HG03378 (cell line): ENCODE data around the gene ECHDC1.
A peak's percentile ranks its signal among the peaks of the same experiment; 100 is the strongest.

Source experiments
- ATAC-seq: cut with Tn5 transposase; IDR thresholded peaks from one replicate; pipeline ENCODE4 v1.9.1; 2021; ENCODE audit warnings: mild to moderate bottlenecking, moderate library complexity; ENCODE audit not compliant: unreplicated experiment

Gene ECHDC1

DNA sequence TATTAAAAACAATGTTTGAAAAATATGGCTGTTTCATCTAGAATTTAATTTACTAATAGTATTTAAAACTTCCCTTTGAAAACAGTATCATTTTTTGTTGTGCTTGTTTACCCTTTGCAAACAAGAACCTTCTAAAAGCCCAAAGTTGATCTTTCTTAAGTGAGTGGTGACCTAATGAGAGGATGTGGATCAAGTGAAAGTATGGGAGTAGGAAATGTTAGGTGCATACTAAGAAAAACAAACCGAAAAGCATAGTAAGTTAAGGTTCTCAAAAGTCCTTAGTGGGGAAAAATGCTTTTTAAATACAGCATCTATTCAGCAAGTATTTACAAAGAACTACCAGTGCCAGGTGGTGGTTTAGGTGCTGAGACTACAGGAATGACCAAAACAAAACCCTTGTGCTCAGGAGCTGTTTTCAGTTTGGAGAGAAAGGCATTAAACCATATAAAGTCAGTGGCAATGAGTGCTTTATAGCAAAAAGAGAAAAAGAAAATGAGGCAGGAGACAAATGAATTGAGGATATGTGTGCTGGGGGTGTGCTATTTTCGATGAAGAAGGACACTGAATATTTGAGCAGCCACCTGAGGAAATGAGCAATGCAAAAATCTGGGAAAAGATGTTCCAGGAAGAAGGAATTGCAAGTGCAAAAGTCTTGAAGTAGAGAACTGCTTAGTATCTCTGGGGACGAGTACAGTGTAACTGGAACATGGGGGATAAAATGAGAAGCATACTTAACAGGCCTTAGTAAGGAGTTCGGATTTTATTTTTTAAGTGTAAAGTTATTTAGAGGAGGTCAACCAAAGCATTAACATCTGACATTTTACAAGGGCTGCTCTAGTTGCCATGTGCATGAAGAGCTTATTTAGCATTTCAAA is 52.8 kb downstream of the ECHDC1 start:
- ATAC-seq, result peak; percentile 1

DNA sequence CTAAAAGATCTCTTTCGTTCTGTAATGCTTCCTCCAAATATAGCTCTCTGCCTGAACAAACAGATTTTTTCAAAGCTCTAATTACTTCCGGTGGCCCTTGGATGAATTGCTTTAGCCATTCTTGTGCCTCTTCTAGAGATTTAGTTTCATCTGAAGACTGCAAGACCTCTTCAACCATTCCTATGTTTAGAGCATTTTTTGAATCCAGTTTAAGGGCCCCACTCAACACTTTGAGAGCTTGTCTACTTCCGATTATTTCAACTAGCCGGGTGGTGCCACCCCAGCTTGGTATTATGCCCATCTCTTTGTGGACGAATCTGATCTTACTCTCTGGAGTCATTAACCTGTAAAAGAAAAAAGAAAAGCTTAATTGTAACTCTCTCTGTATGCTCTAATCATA is 53.5 kb downstream of the ECHDC1 start:
- ATAC-seq, result no peak

GRCh38 chr6:127288705-127289104 is 54.7 kb downstream of the ECHDC1 start:
- peak; percentile 34 for ATAC-seq

- no peak for ATAC-seq
These were observed 61.2 kb downstream of the ECHDC1 start for GRCh38 chr6:127282184-127282583.

GRCh38 chr6:127279815-127280214 is 63.6 kb downstream of the ECHDC1 start:
- ATAC-seq, result no peak

GRCh38 chr6:127277878-127278843 is 65.2 kb downstream of the ECHDC1 start:
- ATAC-seq, result no peak

GRCh38 chr6:127276331-127276730 is 67.1 kb downstream of the ECHDC1 start:
- ATAC-seq, result no peak

- ATAC-seq, result no peak
These were observed 69.9 kb downstream of the ECHDC1 start for GRCh38 chr6:127273499-127273898.

GRCh38 chr6:127272576-127272975 is 70.8 kb downstream of the ECHDC1 start:
- no peak for ATAC-seq

- peak; percentile 3 for ATAC-seq
These were observed 75.5 kb downstream of the ECHDC1 start for GRCh38 chr6:127267646-127268625.

GRCh38 chr6:127266892-127267645 is 76.3 kb downstream of the ECHDC1 start:
- ATAC-seq, result peak; percentile 59

DNA sequence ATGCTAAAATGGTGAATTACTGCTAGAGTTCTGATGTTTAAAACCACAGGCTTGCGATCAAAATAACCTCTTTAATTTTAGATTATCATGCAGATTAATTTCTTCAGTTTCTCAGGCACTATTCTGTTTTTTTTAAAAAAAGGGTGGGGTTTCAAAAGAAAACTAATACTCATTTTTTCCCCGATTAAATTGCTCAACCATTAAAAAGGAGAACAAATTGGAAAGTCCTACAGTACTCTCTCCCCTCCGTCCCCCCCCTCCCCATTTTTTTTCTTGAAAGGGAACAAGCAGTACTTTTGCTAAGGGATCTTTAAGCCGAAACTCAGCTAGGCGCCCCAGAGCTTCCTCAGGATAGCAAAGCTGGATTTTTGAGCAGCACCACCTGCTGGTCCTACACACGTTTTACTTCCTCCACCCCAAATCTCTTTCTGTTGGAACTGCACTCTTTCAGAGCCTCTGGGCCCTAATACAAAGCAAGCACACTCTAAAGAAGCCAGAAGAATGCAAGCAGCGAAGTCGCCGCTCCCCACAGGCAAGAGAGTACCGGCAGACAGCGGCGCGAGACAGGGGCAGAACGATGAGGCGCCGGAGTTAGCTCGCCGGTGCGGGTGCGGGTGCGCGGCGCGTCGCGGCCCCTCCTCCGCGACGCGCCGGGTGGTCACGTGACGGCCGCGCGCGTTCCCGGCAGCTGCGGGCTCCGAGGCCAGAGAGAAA is 77.1 kb downstream of the ECHDC1 start, which contains the start of gene RNF146:
Gene RNF146 (plus strand): TSS at position 687 of the 714 bp plus-strand sequence. CDS start 13,475 bp downstream, outside the sequence.
- peak; percentile 85 for ATAC-seq

GRCh38 chr6:127263481-127263880 is 79.9 kb downstream of the ECHDC1 start:
- no peak for ATAC-seq

GRCh38 chr6:127262896-127263295 is 80.5 kb downstream of the ECHDC1 start:
- no peak for ATAC-seq

GRCh38 chr6:127255286-127255685 is 88.1 kb downstream of the ECHDC1 start:
- no peak for ATAC-seq

GRCh38 chr6:127249621-127250020 is 93.8 kb downstream of the ECHDC1 start:
- ATAC-seq, result no peak

GRCh38 chr6:127247114-127248096 is 96.0 kb downstream of the ECHDC1 start:
- ATAC-seq, result no peak

DNA sequence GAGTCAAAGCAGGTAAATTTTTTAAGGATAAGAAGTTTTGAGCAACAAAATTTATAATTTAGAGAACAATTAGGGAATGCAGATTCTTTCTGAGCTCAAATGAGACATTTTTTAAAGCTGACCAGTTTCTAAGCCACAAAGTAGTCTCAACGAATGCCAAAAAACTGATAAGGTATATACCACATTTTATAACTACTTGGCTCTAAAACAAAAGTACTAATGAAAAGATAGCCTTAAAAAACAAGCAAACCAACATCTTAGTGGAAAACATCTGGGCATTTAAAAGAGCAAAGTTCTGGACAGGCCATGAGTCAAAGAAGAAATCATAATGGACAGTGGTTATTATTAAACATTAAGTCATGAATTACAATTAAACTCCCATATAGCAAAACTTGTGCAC is 99.9 kb downstream of the ECHDC1 start:
- ATAC-seq, result no peak
